Measurements from ENCODE around the gene IDUA. TPM values are rescaled to one million over a fixed set of nuclear protein-coding genes. Genes with fewer than 3 reads are reported as not detected.

IDUA gene
- total RNA-seq, 1 donor: 21.8 TPM

DNA sequence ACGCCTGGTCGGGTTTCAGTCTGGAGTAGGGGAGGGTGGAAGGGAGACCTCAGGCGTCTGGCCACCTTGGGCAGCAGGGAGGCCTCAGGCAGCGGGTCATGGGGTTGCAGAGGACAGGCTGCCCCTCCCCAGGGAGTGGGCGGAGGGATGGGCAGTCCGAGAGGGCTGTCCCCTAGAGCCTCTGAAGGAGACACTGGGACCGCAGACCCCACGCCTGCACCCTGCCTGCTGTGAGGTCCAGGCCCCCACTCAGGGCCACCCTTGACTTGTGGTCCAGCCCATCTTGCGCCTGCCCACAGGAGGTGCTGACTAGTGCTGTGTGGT, 41.0 kb downstream of the IDUA start:
- DNase-seq (ENCODE audit: low read depth in 2 of 3, low spot score in 2 of 3): no peak

DNA sequence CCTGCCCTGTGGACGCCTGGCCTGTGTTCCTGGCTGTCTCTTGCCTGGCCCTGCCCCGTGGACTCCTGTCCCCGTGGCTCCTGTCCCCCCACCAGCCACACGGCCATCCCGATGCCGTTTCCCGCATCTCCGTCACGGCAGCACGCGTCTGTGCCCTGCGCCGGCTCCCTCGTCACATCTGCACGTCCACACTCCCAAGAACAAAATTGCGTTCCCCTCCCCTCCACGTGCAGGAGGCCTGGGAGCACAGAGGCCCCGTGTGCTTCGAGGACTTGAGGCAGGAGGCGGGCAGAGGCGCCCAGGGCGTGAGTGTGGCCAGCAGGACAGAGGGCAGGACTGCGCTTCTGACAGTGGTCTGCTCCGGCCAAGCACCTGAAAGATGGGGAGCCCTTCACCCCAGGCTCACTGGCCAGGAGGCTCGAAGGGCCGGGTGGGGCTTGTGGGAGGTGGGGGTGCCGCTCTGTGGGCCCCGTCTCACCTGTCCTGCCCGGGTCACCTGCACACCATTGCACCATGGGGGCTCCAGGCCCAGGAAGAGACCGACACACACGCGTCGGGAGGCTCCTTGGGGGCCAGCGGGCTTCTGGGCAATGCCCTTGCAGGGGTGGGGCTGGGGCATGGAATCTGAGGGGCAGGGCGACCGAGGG, 41.9 kb downstream of the IDUA start:
- no peak for DNase-seq (ENCODE audit: low read depth in 2 of 3, low spot score in 2 of 3)

DNA sequence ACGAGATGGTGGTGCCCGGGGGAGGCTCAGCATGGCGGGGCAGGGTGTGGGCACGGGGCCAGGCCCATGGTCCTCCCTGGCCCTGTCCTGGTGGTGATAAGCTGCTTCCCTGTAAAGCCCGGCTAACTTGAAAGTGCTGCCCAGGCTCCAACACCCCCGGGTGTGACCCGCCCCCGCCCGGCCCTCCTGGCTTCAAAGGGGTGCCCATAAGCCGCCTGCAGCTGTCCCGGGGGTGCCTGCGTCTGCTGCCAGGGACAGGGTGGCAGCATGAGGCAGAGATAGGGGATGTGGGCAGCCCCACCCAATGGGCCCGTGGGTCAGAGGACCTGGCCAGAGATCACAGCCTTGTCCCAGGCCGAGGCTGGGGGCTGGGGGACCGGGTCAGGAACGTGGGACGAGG, 42.7 kb downstream of the IDUA start:
- no peak for DNase-seq (ENCODE audit: low read depth in 2 of 3, low spot score in 2 of 3)

DNA sequence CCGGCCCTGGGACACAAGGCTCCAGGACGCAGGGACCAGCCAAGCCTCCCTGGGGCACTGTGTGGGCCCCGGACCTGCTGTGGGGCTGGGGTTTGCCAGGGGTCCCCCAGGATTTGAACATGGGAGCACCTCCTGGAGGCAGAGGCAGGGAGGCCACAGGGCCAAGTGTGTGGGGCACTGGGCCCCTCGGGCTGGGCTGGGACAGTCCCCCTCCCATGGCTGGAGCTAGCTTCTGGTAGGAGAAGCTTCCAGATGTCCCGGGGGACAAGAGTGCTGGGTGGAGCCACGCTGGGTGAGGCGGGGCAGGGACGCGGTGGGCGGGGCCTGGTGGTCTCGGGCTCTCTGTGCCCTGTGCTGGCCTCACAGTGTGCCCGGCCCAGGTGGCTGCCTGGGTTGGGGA, 43.2 kb downstream of the IDUA start:
- no peak for DNase-seq (ENCODE audit: low read depth in 2 of 3, low spot score in 2 of 3)

DNA sequence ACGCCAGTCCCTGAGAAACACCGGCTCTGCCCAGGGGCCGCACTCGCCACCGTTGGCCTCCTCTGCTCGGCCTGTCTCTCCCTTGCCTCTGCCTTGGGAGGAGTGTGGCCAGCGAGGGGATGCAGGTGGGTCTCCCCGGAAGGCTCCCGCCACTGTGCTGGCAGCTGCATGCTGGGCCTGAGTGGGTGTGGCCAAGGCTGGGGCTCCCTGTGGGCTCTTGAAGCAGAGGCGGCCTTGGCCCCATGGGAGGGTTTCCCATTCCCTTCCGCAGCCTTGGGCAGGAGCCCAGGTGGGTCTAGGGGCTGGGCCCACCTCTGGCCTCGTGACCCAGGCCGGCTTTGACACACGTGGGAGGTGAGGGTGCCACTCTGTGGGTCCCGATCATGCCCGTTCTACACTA, 43.7 kb downstream of the IDUA start:
- no peak for DNase-seq (ENCODE audit: low read depth in 2 of 3, low spot score in 2 of 3)

DNA sequence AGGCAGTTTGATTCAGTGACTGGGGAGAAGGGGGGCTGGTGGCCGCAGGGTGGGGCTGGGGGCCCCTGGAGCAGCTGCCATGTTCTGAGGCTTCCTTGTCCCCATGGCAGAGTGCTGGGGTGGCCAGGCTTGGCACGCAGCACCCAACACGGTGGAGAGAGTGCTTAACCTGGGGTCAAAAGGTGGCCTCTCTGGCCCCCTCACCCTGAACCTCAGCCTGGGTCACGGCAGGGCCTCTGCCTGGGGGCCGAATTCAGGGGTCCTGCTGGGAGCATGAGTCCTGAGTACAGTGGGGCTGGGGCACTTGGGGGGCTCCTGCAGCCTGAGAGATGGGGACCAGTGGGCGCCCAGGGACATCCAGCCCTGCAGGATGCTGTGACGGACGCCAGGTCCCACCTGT, 44.5 kb downstream of the IDUA start:
- no peak for DNase-seq (ENCODE audit: low read depth in 2 of 3, low spot score in 2 of 3)

DNA sequence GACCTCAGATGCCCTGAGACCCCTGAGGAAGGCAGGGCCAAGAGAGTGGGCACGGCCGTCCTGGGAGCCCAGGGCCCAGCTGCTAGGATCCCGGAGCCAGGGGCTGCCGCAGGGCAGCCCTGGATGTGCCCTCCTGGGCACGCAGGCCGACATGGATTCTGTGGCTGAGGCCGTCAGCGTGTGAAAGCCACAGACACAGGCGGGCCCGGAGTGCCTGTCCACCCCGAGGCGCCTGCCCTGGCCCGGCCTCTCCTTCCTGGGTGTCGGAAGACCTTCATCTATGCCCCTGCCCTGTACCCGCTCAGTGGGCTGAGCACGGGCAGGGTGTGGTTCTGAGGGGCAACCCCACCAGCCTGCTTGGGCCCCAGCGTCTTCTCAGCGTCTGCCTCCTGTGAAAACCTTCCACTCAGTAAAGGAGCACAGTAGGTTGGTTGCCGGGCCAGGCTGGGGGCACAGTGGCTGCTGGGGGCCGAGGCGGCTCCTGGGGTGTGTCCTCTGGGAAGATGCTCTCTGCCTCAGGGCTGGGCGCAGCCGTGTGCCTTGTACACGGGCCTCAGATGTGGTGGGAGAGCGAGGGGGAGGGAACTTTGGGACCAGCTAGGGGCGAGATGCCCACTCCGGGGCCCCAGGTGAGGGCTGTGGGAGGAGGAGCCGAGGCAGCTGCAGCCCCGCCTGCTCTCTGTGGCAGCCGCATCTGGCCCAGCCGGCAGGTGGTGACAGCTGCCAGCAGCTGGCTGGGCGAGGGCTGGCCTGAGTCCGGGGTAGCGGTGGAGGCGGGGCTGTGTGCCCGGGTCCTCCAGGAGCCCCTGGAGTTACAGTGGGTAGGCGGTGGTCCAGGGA, 45.3 kb downstream of the IDUA start:
- DNase-seq (ENCODE audit: low read depth in 2 of 3, low spot score in 2 of 3): no peak

DNA sequence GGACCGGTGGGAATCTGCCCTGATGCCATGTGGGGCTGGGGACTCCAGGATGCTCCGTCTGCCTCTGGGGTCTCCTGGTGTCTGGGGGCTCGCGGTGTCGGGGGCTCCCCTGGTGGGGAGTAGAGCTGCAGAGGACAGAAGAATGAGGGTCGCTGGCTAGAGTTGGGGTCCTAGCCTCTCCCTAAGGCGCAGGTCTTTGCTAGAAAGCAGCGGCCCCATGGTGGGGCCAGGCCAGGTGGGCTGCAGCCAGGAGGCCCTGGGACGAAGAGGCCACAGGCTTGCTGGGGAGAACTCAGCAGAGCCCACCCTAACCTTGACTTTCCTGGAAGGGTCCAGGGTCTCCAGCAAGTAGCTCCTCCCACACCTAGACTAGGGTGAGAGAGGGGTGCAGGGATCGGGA, 46.0 kb downstream of the IDUA start:
- DNase-seq (ENCODE audit: low read depth in 2 of 3, low spot score in 2 of 3): no peak

DNA sequence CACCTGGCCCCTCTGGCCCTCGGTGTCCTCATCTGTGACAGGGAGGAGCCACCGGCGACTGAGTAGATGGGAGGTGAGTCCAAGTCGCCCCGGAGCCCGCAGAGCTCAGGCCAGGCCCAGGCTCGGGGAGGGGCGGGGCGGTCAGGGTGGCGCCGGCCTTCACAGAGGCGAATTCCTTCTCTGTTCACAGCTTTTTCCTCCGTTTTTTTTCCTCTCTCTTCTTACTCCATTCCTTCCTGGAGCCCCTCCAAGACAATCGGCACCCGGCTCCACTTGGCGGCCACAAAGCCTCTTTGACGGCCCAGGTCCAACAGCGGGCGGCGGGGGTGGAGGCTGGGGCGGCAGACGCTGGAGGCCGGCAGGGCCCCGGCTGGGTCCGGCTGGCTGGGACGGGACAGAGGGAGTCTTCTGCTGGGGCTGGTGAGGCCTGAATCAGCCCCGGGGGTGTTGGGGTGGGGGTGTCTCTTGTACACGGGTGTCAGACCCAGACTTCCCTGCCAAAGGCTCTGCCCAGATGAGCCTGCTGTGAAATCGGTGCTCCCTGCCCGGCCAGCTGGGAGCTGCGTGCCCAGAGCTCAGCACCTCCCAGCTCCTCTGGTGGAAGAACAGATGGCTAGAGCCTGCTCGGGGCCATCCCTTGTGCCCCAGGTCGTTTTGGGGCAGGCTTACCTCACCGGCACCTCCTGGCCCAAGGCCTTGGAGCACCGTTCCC, 47.2 kb downstream of the IDUA start:
- no peak for DNase-seq (ENCODE audit: low read depth in 2 of 3, low spot score in 2 of 3)

DNA sequence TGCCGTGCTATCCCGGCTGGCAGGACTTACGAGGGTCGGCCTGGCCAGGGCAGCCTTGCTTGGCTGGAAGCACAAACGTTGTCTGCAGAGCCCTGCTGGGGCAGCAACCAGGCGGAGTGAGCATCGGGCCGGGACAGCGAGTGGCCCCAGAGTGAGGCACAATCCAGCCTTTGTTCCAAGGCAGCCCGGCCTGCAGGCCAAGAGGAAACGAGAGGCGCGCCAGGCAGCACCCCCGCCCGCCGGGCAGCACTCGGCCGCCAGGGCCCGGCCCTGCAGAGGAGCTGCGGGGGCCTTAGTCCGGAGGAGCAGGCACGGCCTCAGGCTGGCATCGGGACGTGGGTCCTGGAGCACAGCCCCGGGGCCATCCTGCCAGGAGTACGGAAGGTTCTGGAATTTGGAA, 48.7 kb downstream of the IDUA start:
- no peak for DNase-seq (ENCODE audit: low read depth in 2 of 3, low spot score in 2 of 3)

DNA sequence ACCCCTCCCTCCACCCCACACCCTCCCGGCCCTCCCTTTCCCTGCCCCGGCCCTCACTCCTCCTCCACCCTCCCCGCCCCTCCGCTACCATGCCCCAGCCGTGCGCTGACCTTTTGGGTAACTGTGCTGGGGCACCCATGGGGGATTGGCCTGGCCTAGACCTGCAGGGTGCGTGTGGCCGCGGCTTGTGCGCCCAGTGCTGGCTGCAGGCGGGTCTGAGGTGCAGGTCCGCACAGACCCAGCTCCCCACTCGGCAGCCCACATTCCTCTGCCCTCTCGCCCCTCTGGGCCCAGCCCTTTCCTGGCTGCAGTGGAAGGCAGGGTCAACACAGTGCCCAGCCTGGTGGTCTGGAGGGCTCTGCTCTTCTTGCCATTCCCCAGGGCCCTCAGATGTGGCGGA, 49.3 kb downstream of the IDUA start:
- DNase-seq (ENCODE audit: low read depth in 2 of 3, low spot score in 2 of 3): no peak

DNA sequence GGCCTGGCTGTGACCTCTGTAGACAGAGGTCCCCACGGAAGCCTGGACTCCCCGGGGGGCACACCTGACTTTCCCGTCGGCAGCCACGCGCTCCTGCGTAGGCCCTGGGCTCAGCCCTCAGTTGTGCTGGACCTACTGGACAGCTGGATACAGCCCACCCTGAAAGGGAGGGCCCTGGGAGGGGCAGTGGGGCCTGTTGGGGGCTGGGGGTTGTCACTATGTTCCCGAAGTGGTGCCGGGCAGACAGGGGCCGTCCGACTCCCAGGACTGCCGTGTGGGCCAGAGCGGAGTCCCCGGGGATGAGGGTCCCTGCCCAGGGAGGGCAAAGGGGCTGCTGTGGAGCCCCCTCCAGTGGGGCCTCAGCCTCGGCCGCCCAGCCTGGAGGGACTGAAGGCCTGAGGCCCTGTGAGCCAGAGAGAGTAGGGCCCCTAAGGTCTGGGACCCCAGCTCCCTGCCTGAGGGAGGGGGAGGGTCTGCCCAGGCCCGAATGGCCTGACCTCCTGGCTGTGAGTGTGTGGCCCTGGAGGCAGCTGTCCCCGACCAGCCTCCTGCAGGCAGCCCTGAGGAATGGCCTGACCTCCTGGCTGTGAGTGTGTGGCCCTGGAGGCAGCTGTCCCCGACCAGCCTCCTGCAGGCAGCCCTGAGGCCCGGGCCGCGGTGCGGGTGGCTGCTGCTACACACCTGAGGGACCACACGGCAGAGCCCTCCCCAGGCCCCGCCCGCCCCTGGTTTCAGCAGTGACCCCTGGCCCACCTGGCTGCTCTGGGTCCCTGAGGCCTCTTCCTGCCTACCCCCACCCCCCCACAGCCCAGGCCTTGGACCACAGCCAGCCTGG, 50.3 kb downstream of the IDUA start:
- DNase-seq (ENCODE audit: low read depth in 2 of 3, low spot score in 2 of 3): no peak

DNA sequence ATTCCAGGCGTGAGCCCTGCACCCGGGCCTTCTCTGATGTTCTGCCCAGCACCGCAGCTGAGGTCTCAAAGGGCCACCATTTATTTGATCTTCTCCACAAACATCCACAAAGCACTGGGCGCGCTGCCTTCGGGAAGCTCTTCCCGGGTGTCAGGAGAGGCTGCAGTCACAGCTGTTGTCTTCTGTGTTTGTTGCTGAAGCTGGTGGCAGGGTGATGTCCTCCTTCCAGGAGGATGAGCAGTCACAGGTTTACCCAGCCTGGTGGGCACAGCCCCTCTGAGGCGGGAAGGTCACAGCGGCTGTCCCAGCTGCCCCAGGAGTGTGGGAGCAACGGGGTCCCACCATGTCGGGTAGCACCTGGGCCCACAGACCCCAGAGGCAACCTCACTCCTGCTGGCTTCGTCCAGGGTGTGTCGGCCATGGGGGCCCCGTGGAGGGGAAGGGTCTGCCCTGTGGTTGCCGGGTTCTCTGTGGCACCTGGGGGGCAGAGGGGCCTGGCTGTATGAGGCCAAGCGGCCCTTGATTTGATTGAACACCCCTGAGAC, 52.2 kb downstream of the IDUA start:
- no peak for DNase-seq (ENCODE audit: low read depth in 2 of 3, low spot score in 2 of 3)

DNA sequence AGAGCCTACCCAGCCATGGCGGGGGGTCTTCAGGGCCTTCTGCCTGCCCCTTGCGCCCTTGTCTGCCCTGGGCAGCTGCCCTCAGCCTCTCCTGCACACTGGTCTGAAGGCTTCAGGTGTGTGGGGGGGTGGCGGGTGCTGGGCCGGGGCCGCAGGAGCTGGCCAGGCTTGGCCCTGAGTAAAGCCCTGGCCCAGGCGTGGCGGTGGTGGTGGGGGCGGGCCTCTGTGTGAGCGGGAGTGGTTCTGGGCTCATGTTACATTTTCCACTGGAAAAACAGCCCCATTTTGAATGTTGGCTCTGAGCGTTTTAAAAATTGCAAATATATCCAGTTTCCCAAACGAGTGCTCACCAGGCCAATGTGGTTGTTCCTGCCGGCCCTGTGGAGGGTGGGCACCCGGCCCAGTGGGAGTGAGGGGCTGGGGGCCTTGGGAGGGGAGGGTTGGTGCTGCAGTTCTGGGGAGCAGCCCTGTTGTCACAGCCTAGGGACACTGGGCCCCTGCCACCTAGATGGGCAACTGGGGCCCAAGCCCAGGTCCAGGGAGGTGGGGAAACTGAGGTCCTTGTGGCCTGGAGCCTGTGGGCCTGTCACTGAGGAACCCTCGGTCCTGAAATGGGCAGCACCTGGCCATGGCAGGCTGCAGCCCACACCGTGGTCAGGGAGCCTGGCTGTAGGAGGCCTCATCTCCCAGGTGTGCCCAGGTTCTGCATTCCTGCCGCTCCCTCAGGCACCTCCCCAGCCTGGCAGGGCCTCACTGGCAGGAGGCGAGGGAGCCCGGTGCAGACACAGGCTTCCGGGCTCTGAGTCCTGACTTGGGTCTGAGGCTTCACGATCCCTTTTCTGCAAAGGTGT, 52.9 kb downstream of the IDUA start:
- DNase-seq (ENCODE audit: low read depth in 2 of 3, low spot score in 2 of 3): no peak

DNA sequence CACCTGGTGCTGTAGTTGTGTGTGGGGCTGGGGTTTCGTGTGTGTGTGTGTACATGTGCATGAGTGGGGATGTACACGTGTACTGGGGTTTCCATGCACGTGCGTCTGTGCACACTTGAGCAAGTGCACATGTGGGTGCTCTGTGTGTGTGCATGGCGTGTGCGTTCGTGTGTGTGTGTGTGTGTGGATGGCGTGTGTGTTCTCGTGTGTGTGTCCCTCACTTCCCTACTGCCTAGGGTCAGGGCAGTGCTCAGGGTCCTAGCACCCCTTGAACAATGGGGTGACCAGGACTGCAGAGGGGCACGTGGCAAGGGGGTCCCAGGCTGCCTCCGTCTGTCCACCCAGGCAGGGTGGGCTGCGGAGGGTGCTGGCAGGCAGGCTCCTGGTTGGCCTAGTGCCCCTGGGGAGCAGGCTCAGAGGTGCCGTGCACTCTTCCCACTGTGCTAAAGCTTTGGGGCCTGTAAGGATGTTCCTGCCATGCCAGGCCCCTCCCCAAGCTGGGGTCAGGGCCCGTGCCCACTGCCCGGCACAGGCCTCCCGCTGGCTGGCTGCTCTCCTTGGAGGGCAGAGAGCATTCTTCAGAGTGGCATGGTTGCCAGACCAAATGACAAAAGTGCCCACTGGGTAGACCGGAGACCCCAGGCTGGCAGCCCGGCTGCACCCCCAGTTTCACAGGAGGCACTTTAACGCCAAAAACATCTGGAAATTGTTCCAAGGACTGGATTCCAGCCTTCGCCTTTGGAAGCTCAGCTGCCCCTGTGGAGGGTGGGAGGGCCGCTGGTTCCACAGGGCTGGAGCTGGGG, 53.7 kb downstream of the IDUA start:
- no peak for DNase-seq (ENCODE audit: low read depth in 2 of 3, low spot score in 2 of 3)

DNA sequence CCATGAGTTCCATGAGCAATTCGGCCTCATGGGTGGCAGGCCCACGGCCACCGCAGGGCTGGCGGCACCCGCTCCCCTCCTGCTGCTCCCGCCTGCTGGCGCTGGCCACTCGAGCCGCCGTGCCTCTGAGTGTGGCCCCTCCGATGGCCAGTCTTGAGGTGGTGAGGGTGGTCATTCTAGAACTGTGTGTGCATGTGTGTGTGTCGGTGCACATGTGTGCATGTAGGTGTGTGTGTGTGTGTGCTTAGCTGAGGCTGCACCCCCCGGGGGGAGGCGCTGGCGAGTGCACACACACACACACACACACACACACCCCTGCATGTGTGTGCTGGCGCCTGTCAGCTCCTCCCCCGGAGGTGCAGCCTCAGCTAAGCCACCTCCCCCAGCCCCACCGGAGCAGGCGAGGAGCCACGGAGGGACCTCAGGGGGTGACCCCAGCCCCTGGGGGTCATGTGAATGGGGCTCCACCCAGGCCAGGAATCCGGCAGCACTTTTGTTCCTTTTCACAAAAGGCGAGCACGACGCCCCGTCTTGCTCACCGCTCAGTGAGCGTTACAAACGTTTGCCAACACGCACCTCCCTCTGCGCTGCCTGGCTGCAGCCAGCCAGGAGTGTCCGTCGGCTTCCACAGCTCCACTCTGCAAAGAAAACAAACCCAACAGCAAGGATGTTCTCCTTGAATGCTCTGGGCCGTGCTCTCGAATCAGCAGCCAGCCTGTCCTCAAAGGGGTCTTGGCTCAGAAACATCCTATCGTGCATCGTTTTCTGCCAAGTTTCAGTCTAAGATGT, 54.5 kb downstream of the IDUA start:
- no peak for DNase-seq (ENCODE audit: low read depth in 2 of 3, low spot score in 2 of 3)

DNA sequence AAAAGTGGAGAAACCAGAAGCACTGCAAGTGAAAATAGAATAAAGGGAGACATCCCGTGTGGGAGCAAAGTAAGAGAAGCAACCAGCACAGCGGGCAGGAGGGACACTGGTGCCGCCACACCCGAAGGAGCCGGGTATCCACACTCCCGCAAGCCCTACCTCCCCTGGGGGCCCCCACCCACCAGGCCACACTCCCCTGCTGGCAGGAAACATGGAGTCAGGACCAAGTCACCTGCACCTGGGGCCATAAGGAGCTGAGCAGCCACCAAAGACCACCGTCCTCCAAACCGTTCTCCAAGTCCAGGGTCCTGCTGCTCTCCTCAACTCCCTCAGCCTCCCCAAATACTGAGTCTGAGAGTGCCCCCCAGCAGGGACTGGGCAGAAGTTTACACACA, 55.1 kb downstream of the IDUA start:
- no peak for DNase-seq (ENCODE audit: low read depth in 2 of 3, low spot score in 2 of 3)

DNA sequence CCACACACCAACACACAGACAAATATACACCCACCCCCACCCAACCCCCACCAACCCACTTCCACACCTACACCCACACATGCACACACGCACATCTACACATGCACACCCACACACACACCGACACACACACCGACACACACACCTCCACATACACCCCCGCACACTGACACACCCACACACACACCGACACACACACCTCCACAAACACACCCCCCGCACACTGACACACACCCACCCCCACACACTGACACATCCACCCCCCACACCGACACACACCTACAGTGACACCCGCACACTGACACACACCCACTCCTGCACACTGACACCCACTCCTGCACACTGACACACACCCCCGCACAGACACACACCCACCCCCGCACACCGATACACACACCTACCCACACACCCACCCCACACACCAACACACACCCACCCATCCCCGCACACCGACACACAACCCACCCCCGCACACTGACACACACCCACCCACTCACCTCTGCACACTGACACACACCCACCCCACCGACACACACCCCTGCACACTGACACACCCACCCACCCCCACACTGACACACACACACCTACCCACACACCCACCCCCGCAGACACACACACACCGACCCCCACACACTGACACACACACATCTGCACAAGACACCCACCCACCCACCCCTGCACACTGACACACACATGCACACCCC, 55.7 kb downstream of the IDUA start:
- DNase-seq (ENCODE audit: low read depth in 2 of 3, low spot score in 2 of 3): no peak
